HCT116 (cell line): Measurements from ENCODE around the gene OR51V1. TPM values are rescaled to one million over a fixed set of nuclear protein-coding genes. Genes with fewer than 3 reads are reported as not detected.

Experiments
- ATAC-seq: fragments of 200-7000 bp; cut with Tn5 transposase; 2 replicates; pipeline ENCODE4 v1.9.1; 2020; ENCODE audit warnings: mild to moderate bottlenecking, moderate library complexity
- BruUV-seq: library from RNA; stranded (reverse); fragments of 400-500 nt; replicated peaks from 2 replicates; lab custom pipeline; 2021; lab: Mats Ljungman, UMichigan
- CTCF ChIA-PET: fragments of 300-600 bp; sonication (Branson Sonifier 250); formaldehyde crosslinking; loops from one replicate; lab custom pipeline; 2021; ENCODE audit warnings: antibody characterized with exemption; lab: Charles Lee
- POLR2A ChIA-PET: fragments of 300-600, 350-600 bp; sonication (Branson Sonifier 250); formaldehyde crosslinking; loops from one replicate; lab custom pipeline; 2021; ENCODE audit warnings: antibody characterized with exemption; lab: Charles Lee
- RAD21 ChIA-PET, 2 experiments: fragments of 300-600 bp; sonication (Branson Sonifier 250); formaldehyde crosslinking; loops; one replicate each; lab custom pipeline; 2023; ENCODE audit warnings: low total read pairs in 2 of 2; ENCODE audit not compliant: uncharacterized antibody in 2 of 2, unreplicated experiment in 2 of 2, low non-redundant PET in 1 of 2; lab: Charles Lee
- DNase-seq: peaks from one replicate; pipeline ENCODE4 v3.0.0-alpha.2; 2010; ENCODE audit warnings: low read depth, low spot score
- H2AFZ ChIP-seq: fragments of 200-600 bp; shearing (Covaris generic), sonication (generic); 2 replicates; pipeline ENCODE4 v1.6.1; 2017; ENCODE audit warnings: low read depth, mixed run types, mixed read lengths, antibody characterized with exemption, low read length; ENCODE audit not compliant: poor library complexity, severe bottlenecking
- H3K27ac ChIP-seq: 2 replicates; pipeline ENCODE4 v1.5.1; 2012; ENCODE audit warnings: low read depth, low read length
- H3K27me3 ChIP-seq: fragments of 200-600 bp; sonication (generic); 2 replicates; pipeline ENCODE4 v1.6.1; 2016; ENCODE audit warnings: mixed run types, low read length, mixed read lengths; ENCODE audit not compliant: insufficient read depth
- H3K36me3 ChIP-seq, 2 experiments: fragments of 200-500 bp in 1 of 2; fragments of 200-600 bp in 1 of 2; sonication (Bioruptor generic) in 1 of 2; sonication (generic) in 1 of 2; 2 replicates each; pipeline versions ENCODE4 v1.5.1 to v1.6.1; 2014 to 2016; ENCODE audit warnings: low read length in 2 of 2, inconsistent platforms in 1 of 2, mixed read lengths in 1 of 2, mixed run types in 1 of 2; ENCODE audit not compliant: insufficient read depth in 2 of 2, control insufficient read depth in 1 of 2
- H3K4me1 ChIP-seq, 2 experiments: fragments of 200-600 bp in 1 of 2; sonication (generic) in 1 of 2; 2 replicates each; pipeline versions ENCODE4 v1.5.1 to v1.6.1; 2012 to 2017; ENCODE audit warnings: low read length in 2 of 2, inconsistent platforms in 1 of 2, mild to moderate bottlenecking in 1 of 2, mixed read lengths in 1 of 2, mixed run types in 1 of 2, moderate library complexity in 1 of 2; ENCODE audit not compliant: insufficient read depth in 2 of 2, control insufficient read depth in 1 of 2
- H3K4me2 ChIP-seq: fragments of 200-600 bp; sonication (generic); 2 replicates; pipeline ENCODE4 v1.6.1; 2017; ENCODE audit warnings: mixed run types, low read length, mixed read lengths
- H3K4me3 ChIP-seq, 2 experiments: fragments of 200-600 bp in 1 of 2; sonication (generic) in 1 of 2; replicated peaks in 1 of 2; 2 replicates each; pipeline ENCODE4 v1.5.1; 2011 to 2016; ENCODE audit warnings: low read length in 2 of 2, control low read depth in 1 of 2, low read depth in 1 of 2, mild to moderate bottlenecking in 1 of 2, mixed read lengths in 1 of 2, mixed run types in 1 of 2
- H3K79me2 ChIP-seq: fragments of 200-600 bp; sonication (generic); 2 replicates; pipeline ENCODE4 v1.6.1; 2017; ENCODE audit warnings: mild to moderate bottlenecking, mixed run types, low read length, moderate library complexity, mixed read lengths; ENCODE audit not compliant: insufficient read depth
- H3K9ac ChIP-seq: fragments of 200-600 bp; sonication (generic); 2 replicates; pipeline ENCODE4 v1.6.1; 2016; ENCODE audit warnings: low read length, mixed read lengths
- H3K9me2 ChIP-seq: fragments of 200-600 bp; sonication (generic), shearing (Covaris generic); 2 replicates; pipeline ENCODE4 v1.6.1; 2017; ENCODE audit warnings: mixed run types, mild to moderate bottlenecking, moderate library complexity; ENCODE audit not compliant: insufficient read depth
- H3K9me3 ChIP-seq, 2 experiments: fragments of 200-500 bp in 1 of 2; fragments of 200-600 bp in 1 of 2; sonication (Bioruptor generic) in 1 of 2; sonication (generic) in 1 of 2; 2 replicates each; pipeline ENCODE4 v1.6.1; 2014 to 2017; ENCODE audit warnings: low read length in 2 of 2, mixed read lengths in 2 of 2, inconsistent platforms in 1 of 2, low read depth in 1 of 2, mild to moderate bottlenecking in 1 of 2, mixed run types in 1 of 2, moderate library complexity in 1 of 2; ENCODE audit not compliant: control insufficient read depth in 1 of 2, insufficient read depth in 1 of 2
- H4K20me1 ChIP-seq: fragments of 200-600 bp; sonication (generic), shearing (Covaris generic); 2 replicates; pipeline ENCODE4 v1.6.1; 2017; ENCODE audit warnings: mixed run types, mild to moderate bottlenecking, moderate library complexity; ENCODE audit not compliant: insufficient read depth
- ATF3 ChIP-seq: IDR thresholded peaks from 2 replicates; pipeline ENCODE4 v1.6.1; 2012
- CBX3 ChIP-seq: IDR thresholded peaks from 2 replicates; pipeline ENCODE4 v1.6.1; 2012; ENCODE audit warnings: low read depth
- MAX ChIP-seq: IDR thresholded peaks from 2 replicates; pipeline ENCODE4 v1.6.1; 2012
- POLR2AphosphoS5 ChIP-seq: IDR thresholded peaks from 2 replicates; pipeline ENCODE4 v1.6.1; 2011; ENCODE audit warnings: mild to moderate bottlenecking, low read depth, low read length, moderate library complexity
- ZFX ChIP-seq: fragments of 450-650 bp; IDR thresholded peaks from 2 replicates; pipeline ENCODE4 v1.6.1; 2017
- intact Hi-C: fragments of 100-400 bp; cut with micrococcal nuclease; formaldehyde crosslinking; loops from 2 replicates; pipeline ENCODE4 v1.10.0; 2022
- total RNA-seq: library from RNA; stranded (reverse); gene quantifications from one replicate; pipeline ENCODE4 v1.2.1, GENCODE V29; 2021; ENCODE audit not compliant: unreplicated experiment

OR51V1 gene
- total RNA-seq, 1 experiment from 2014 or later = not detected

GRCh38 chr11:5247472-5248192 is 47.1 kb upstream of the OR51V1 start:
- no peaks in the 10 kb centered on the region for H4K20me1 ChIP-seq
- H2AFZ ChIP-seq = no peak overlapping the region
- TF ChIP-seq ATF3 (no peak), CBX3 (no peak)
- ChIA-PET POLR2A (no interaction called here), CTCF (no interaction called here), RAD21 (no interaction called here)
- H3K79me2 ChIP-seq = no peaks in the 10 kb centered on the region
- DNase-seq (no peak), ATAC-seq (no peak)
- H3K9ac ChIP-seq = no peak overlapping the region
- no peaks in the 10 kb centered on the region for H3K36me3 ChIP-seq
- H3K27me3 ChIP-seq = peaks cover 63% of the 10 kb centered on the region
- intact Hi-C loops = no loop called here
- BruUV-seq = no TSS peak
- no peaks in the 10 kb centered on the region for H3K4me1 ChIP-seq
- H3K9me2 ChIP-seq = no peaks in the 10 kb centered on the region
- H3K27ac ChIP-seq = no peak overlapping the region
- no peaks in the 10 kb centered on the region for H3K9me3 ChIP-seq
- H3K4me2 ChIP-seq = no peak overlapping the region
- no peak overlapping the region for H3K4me3 ChIP-seq

- no peak overlapping the region for H2AFZ ChIP-seq
- no peak for ATAC-seq
- no peak overlapping the region for H3K9ac ChIP-seq
- BruUV-seq = no TSS peak
- H3K36me3 ChIP-seq = no peaks in the 10 kb centered on the region
- no peak for TF ChIP-seq POLR2AphosphoS5
- no peak for TF ChIP-seq MAX
- no peak for TF ChIP-seq ZFX
- no peak overlapping the region for H3K4me2 ChIP-seq
- H3K9me2 ChIP-seq = no peaks in the 10 kb centered on the region
- H3K4me3 ChIP-seq = no peak overlapping the region
- H3K4me1 ChIP-seq = no peaks in the 10 kb centered on the region
- no peaks in the 10 kb centered on the region for H4K20me1 ChIP-seq
- ChIA-PET CTCF (no interaction called here), RAD21 (no interaction called here), POLR2A (no interaction called here)
- intact Hi-C loops = no loop called here
- no peaks in the 10 kb centered on the region for H3K9me3 ChIP-seq
- DNase-seq = no peak
- H3K79me2 ChIP-seq = no peaks in the 10 kb centered on the region
- peaks cover 66% of the 10 kb centered on the region for H3K27me3 ChIP-seq
- no peak overlapping the region for H3K27ac ChIP-seq
Observed at GRCh38 chr11:5246772-5247471, 46.4 kb upstream of the OR51V1 start.
